Measurements from ENCODE around the gene EVA1B.

- TF ChIP-seq, protein P1, sequence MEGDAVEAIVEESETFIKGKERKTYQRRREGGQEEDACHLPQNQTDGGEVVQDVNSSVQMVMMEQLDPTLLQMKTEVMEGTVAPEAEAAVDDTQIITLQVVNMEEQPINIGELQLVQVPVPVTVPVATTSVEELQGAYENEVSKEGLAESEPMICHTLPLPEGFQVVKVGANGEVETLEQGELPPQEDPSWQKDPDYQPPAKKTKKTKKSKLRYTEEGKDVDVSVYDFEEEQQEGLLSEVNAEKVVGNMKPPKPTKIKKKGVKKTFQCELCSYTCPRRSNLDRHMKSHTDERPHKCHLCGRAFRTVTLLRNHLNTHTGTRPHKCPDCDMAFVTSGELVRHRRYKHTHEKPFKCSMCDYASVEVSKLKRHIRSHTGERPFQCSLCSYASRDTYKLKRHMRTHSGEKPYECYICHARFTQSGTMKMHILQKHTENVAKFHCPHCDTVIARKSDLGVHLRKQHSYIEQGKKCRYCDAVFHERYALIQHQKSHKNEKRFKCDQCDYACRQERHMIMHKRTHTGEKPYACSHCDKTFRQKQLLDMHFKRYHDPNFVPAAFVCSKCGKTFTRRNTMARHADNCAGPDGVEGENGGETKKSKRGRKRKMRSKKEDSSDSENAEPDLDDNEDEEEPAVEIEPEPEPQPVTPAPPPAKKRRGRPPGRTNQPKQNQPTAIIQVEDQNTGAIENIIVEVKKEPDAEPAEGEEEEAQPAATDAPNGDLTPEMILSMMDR (optimal IDR thresholded peaks at IDR 0.05 in 1 of 3, IDR thresholded peaks at IDR 0.05 in 1 of 3, conservative IDR thresholded peaks at IDR 0.05 in 1 of 3; ENCODE audit: extremely low read depth in 1 of 3, insufficient read depth in 2 of 3, low read length in 3 of 3), result peak; percentile 10 to 29 (median 22)
- TF ChIP-seq EZH2 (IDR thresholded peaks at IDR 0.05; ENCODE audit: low read length), result no peak
Measured at GRCh38 chr1:36306210-36306901, 17.1 kb downstream of the EVA1B start, which contains the start of gene SH3D21.
